HepG2 (cell line): ENCODE data around the gene PDZD7. TPM values are rescaled to one million over a fixed set of nuclear protein-coding genes. Genes with fewer than 3 reads are reported as not detected.

Experiments used
- ARID5B ChIP-seq: IDR thresholded peaks from 2 replicates; pipeline ENCODE4 v1.4.0; 2020; ENCODE audit warnings: mild to moderate bottlenecking, missing genetic modification reagents
- ARNTL ChIP-seq: sonication (generic); formaldehyde crosslinking; IDR thresholded peaks from 2 replicates; pipeline ENCODE4 v1.4.0; 2020; ENCODE audit warnings: mild to moderate bottlenecking, missing genetic modification reagents
- CCAR2 ChIP-seq: fragments of 200-400 bp; formaldehyde crosslinking; optimal IDR thresholded peaks from 2 replicates; pipeline ENCODE3; 2018; ENCODE audit warnings: low read depth, mild to moderate bottlenecking, low read length, moderate library complexity
- CREM ChIP-seq, 2 experiments: sonication (generic) in 1 of 2; formaldehyde crosslinking in 1 of 2; IDR thresholded peaks; 2 replicates each; pipeline versions ENCODE4 v1.4.0 to v1.6.1; 2016 to 2020; ENCODE audit warnings: antibody characterized with exemption in 1 of 2, mild to moderate bottlenecking in 1 of 2, missing genetic modification reagents in 1 of 2
- ELF1 ChIP-seq: sonication (generic); formaldehyde crosslinking; IDR thresholded peaks from 2 replicates; pipeline ENCODE4 v1.4.0; 2020; ENCODE audit warnings: missing genetic modification reagents
- FOSL2 ChIP-seq: sonication (generic); formaldehyde crosslinking; IDR thresholded peaks from 2 replicates; pipeline ENCODE4 v1.4.0; 2020; ENCODE audit warnings: missing genetic modification reagents
- HINFP ChIP-seq: sonication (generic); formaldehyde crosslinking; IDR thresholded peaks from 2 replicates; pipeline ENCODE4 v1.4.0; 2020; ENCODE audit warnings: low read depth, mild to moderate bottlenecking, missing genetic modification reagents
- HOXA3 ChIP-seq: sonication (generic); formaldehyde crosslinking; IDR thresholded peaks from 2 replicates; pipeline ENCODE4 v1.5.0; 2020; ENCODE audit warnings: missing genetic modification reagents
- KMT2A ChIP-seq: sonication (generic); formaldehyde crosslinking; IDR thresholded peaks from 2 replicates; pipeline ENCODE4 v1.4.0; 2020; ENCODE audit warnings: missing genetic modification reagents
- MYPOP ChIP-seq: sonication (generic); formaldehyde crosslinking; IDR thresholded peaks from 2 replicates; pipeline ENCODE4 v1.8.1; 2023; ENCODE audit warnings: mild to moderate bottlenecking, moderate library complexity, missing genetic modification reagents
- NR1H2 ChIP-seq: sonication (generic); formaldehyde crosslinking; IDR thresholded peaks from 2 replicates; pipeline ENCODE4 v1.8.1; 2022; ENCODE audit warnings: low read depth, missing genetic modification reagents, borderline replicate concordance
- REXO4 ChIP-seq: sonication (generic); formaldehyde crosslinking; IDR thresholded peaks from 2 replicates; pipeline ENCODE4 v1.8.0; 2022; ENCODE audit warnings: missing genetic modification reagents, mild to moderate bottlenecking, borderline replicate concordance
- SALL2 ChIP-seq: sonication (generic); formaldehyde crosslinking; IDR thresholded peaks from 2 replicates; pipeline ENCODE4 v1.8.1; 2023; ENCODE audit warnings: mild to moderate bottlenecking, missing genetic modification reagents, inconsistent platforms
- SAP130 ChIP-seq: IDR thresholded peaks from 2 replicates; pipeline ENCODE4 v1.6.1; 2016; ENCODE audit warnings: low read depth
- TFDP1 ChIP-seq: IDR thresholded peaks from 2 replicates; pipeline ENCODE4 v1.6.1; 2016; ENCODE audit warnings: missing compliant biosample characterization, missing genetic modification reagents, borderline replicate concordance
- ZBTB49 ChIP-seq: sonication (generic); formaldehyde crosslinking; IDR thresholded peaks from 2 replicates; pipeline ENCODE4 v1.4.0; 2020; ENCODE audit warnings: missing genetic modification reagents, borderline replicate concordance
- ZNF224 ChIP-seq: sonication (generic); formaldehyde crosslinking; IDR thresholded peaks from 2 replicates; pipeline ENCODE4 v1.5.0; 2020; ENCODE audit warnings: mild to moderate bottlenecking, missing genetic modification reagents
- ZNF30 ChIP-seq: sonication (generic); formaldehyde crosslinking; IDR thresholded peaks from 2 replicates; pipeline ENCODE4 v1.5.0; 2020; ENCODE audit warnings: mild to moderate bottlenecking, missing genetic modification reagents
- ZNF816 ChIP-seq: sonication (generic); formaldehyde crosslinking; IDR thresholded peaks from 2 replicates; pipeline ENCODE4 v1.8.0; 2022; ENCODE audit warnings: missing genetic modification reagents, mild to moderate bottlenecking, borderline replicate concordance
- polyA plus RNA-seq, 8 experiments: library from polyadenylated mRNA; depleted of rRNA in 3 of 8; stranded (reverse) in 7 of 8; unstranded in 1 of 8; fragments of >200 nt; fragmentation: Illumina TruSeq in 4 of 8; extraction: Trizol in 4 of 8; gene quantifications; 2 replicates each; pipeline versions ENCODE4 v1.2.1 to v1.2.3, GENCODE V29; 2011 to 2016; ENCODE audit warnings: low read depth in 4 of 8, missing spikeins in 1 of 8, mixed read lengths in 1 of 8; ENCODE audit not compliant: insufficient read depth in 1 of 8
- total RNA-seq, 5 experiments: library from RNA; depleted of rRNA; stranded (reverse); fragments of >200 nt; fragmentation: Illumina TruSeq; extraction: Trizol; gene quantifications; 2 replicates each; pipeline ENCODE4 v1.2.3, GENCODE V29; 2016; ENCODE audit warnings: low read depth in 1 of 5

Gene PDZD7
- total and polyA plus RNA-seq, 2 of the 13 experiments (the other 11 are each of a cell fraction or from before 2014, with no cell fraction given), result 0.58 to 0.73 TPM

GRCh38 chr10:101066146-101066895 lies 35.4 kb upstream of the PDZD7 start (continued):
- TF ChIP-seq REXO4 (CRISPR knock-in tag), result no peak
- TF ChIP-seq HINFP (CRISPR knock-in tag), result no peak
- TF ChIP-seq TFDP1 (CRISPR knock-in tag), result peak; percentile 88
- peak; percentile 68 for TF ChIP-seq ELF1 (CRISPR knock-in tag)
- TF ChIP-seq MYPOP, result peak; percentile 80; the same call in 1 of the 2 replicates
- TF ChIP-seq CCAR2, result no peak
- peak; percentile 30; the same call in 1 of the 2 replicates for TF ChIP-seq ZNF816 (CRISPR knock-in tag)
- 0 out of 2 replicates have a peak, but pooled peaks have one; percentile 55 for TF ChIP-seq KMT2A (CRISPR knock-in tag)
- TF ChIP-seq NR1H2 (CRISPR knock-in tag), result no peak
- TF ChIP-seq FOSL2 (CRISPR knock-in tag), result peak; percentile 42; the same call in 1 of the 2 replicates
- peak; percentile 95 for TF ChIP-seq SAP130 (CRISPR knock-in tag)
- peak; percentile 72 for TF ChIP-seq HOXA3 (CRISPR knock-in tag)
- TF ChIP-seq ARID5B (CRISPR knock-in tag), result peak; percentile 74
- peak; percentile 79; the same call in 1 of the 2 replicates for TF ChIP-seq ZNF224 (CRISPR knock-in tag)
- peak; percentile 33; the same call in 1 of the 2 replicates for TF ChIP-seq ARNTL (CRISPR knock-in tag)
- TF ChIP-seq CREM (IDR thresholded peaks at IDR 0.05), result peak; percentile 49; the same call in 1 of the 2 replicates
- no peak for TF ChIP-seq CREM (CRISPR knock-in tag; IDR thresholded peaks at IDR 0.05)
- no peak for TF ChIP-seq ZNF30 (CRISPR knock-in tag)
- no peak for TF ChIP-seq ZBTB49 (CRISPR knock-in tag)
- peak; percentile 34 for TF ChIP-seq SALL2 (CRISPR knock-in tag)
